Suprapubic skin (tissue), 4 donors: ENCODE data around the gene PHOX2B. TPM values are rescaled to one million over a fixed set of nuclear protein-coding genes. Genes with fewer than 3 reads are reported as not detected.

Experiments
- DNase-seq, 2 donors: peaks; one replicate each; pipeline ENCODE4 v3.0.0-alpha.2; 2019; ENCODE audit warnings: low spot score in 2 of 2
- H3K27ac ChIP-seq: fragments of 200-600 bp; sonication (generic); one replicate; pipeline ENCODE4 v1.5.1; 2019
- H3K27me3 ChIP-seq: fragments of 200-600 bp; sonication (generic); one replicate; pipeline ENCODE4 v1.5.1; 2019
- H3K36me3 ChIP-seq: fragments of 200-600 bp; sonication (generic); one replicate; pipeline ENCODE4 v1.5.1; 2019
- H3K4me1 ChIP-seq: fragments of 200-600 bp; sonication (generic); one replicate; pipeline ENCODE4 v1.5.1; 2019
- H3K4me3 ChIP-seq: fragments of 200-600 bp; sonication (generic); one replicate; pipeline ENCODE4 v1.5.1; 2019; ENCODE audit warnings: mild to moderate bottlenecking
- H3K9me3 ChIP-seq: fragments of 200-600 bp; sonication (generic); one replicate; pipeline ENCODE4 v1.5.1; 2019
- CTCF ChIP-seq, 2 donors: fragments of 200-600 bp in 1 of 2; fragments of 450-650 bp in 1 of 2; sonication (generic) in 1 of 2; IDR thresholded peaks; one replicate each; pipeline ENCODE4 v1.5.1; 2016 to 2019; ENCODE audit warnings: antibody characterized with exemption in 2 of 2, mild to moderate bottlenecking in 1 of 2, moderate library complexity in 1 of 2
- EP300 ChIP-seq: sonication (generic); formaldehyde crosslinking; IDR thresholded peaks from one replicate; pipeline ENCODE4 v1.6.1; 2017; ENCODE audit warnings: antibody characterized with exemption
- POLR2A ChIP-seq, 2 donors: fragments of 450-650 bp; IDR thresholded peaks; one replicate each; pipeline ENCODE4 v1.6.1; 2017; ENCODE audit warnings: antibody characterized with exemption in 2 of 2, mild to moderate bottlenecking in 2 of 2, moderate library complexity in 2 of 2
- POLR2AphosphoS5 ChIP-seq, 3 donors: sonication (generic); formaldehyde crosslinking; IDR thresholded peaks; one replicate each; pipeline ENCODE4 v1.6.1; 2017; ENCODE audit warnings: antibody characterized with exemption in 3 of 3
- WGBS: methylation state at CpG from one replicate; pipeline ENCODE4 v1.1.5; 2018; 5-methylcytosine and 5-hydroxymethylcytosine counted together
- total RNA-seq, 4 donors: library from RNA; depleted of rRNA; stranded (reverse); fragments of >200 nt; gene quantifications; one replicate each; pipeline ENCODE4 v1.1.0, GENCODE V29; 2016

Gene PHOX2B
- total RNA-seq, 4 donors from 2014 or later = not detected

- no peaks in the 10 kb centered on the region for H3K36me3 ChIP-seq
- no peaks in the 10 kb centered on the region for H3K4me1 ChIP-seq
- no peak overlapping the region for H3K27ac ChIP-seq
- TF ChIP-seq EP300 (no peak), POLR2AphosphoS5 (IDR thresholded peaks at IDR 0.05) (no peak), POLR2A (IDR thresholded peaks at IDR 0.05) (no peak), CTCF (IDR thresholded peaks at IDR 0.05) (no peak)
- H3K9me3 ChIP-seq = no peaks in the 10 kb centered on the region
- no peak for DNase-seq
- H3K4me3 ChIP-seq = no peak overlapping the region
- peaks cover 36% of the 10 kb centered on the region for H3K27me3 ChIP-seq
- WGBS = 65% methylated on average over 4 of the region's 4 CpGs
Observed at GRCh38 chr4:41727861-41728572, 20.5 kb downstream of the PHOX2B start.

GRCh38 chr4:41725254-41725653 is 23.3 kb downstream of the PHOX2B start:
- DNase-seq = no peak
- Histone ChIP-seq H3K9me3 (no peaks in the 10 kb centered on the region), H3K4me1 (no peaks in the 10 kb centered on the region), H3K4me3 (no peak overlapping the region), H3K27me3 (peaks cover 29% of the 10 kb centered on the region), H3K27ac (no peak overlapping the region), H3K36me3 (no peaks in the 10 kb centered on the region)
- no peak for TF ChIP-seq CTCF (IDR thresholded peaks at IDR 0.05)
- no peak for TF ChIP-seq POLR2A (IDR thresholded peaks at IDR 0.05)
- no peak for TF ChIP-seq POLR2AphosphoS5 (IDR thresholded peaks at IDR 0.05)
- TF ChIP-seq EP300 = no peak
- 3% methylated on average over 1 of the region's 1 CpG for WGBS

GRCh38 chr4:41723286-41723685 is 25.2 kb downstream of the PHOX2B start:
- no peaks in the 10 kb centered on the region for H3K9me3 ChIP-seq
- H3K27me3 ChIP-seq = peaks cover 18% of the 10 kb centered on the region
- no peak overlapping the region for H3K4me3 ChIP-seq
- 80% methylated on average over 3 of the region's 3 CpGs for WGBS
- TF ChIP-seq POLR2A (IDR thresholded peaks at IDR 0.05) = no peak
- no peak for TF ChIP-seq POLR2AphosphoS5 (IDR thresholded peaks at IDR 0.05)
- TF ChIP-seq CTCF (IDR thresholded peaks at IDR 0.05) = no peak
- TF ChIP-seq EP300 = no peak
- H3K27ac ChIP-seq = no peak overlapping the region
- no peak for DNase-seq
- no peaks in the 10 kb centered on the region for H3K36me3 ChIP-seq
- no peaks in the 10 kb centered on the region for H3K4me1 ChIP-seq

GRCh38 chr4:41722181-41722580 is 26.3 kb downstream of the PHOX2B start:
- H3K27ac ChIP-seq = no peak overlapping the region
- H3K4me1 ChIP-seq = no peaks in the 10 kb centered on the region
- TF ChIP-seq POLR2AphosphoS5 (IDR thresholded peaks at IDR 0.05) (no peak), POLR2A (IDR thresholded peaks at IDR 0.05) (no peak), EP300 (no peak), CTCF (IDR thresholded peaks at IDR 0.05) (no peak)
- peaks cover 19% of the 10 kb centered on the region for H3K27me3 ChIP-seq
- DNase-seq = no peak
- no peaks in the 10 kb centered on the region for H3K9me3 ChIP-seq
- 89% methylated on average over 1 of the region's 1 CpG for WGBS
- no peaks in the 10 kb centered on the region for H3K36me3 ChIP-seq
- no peak overlapping the region for H3K4me3 ChIP-seq

GRCh38 chr4:41719417-41719816 is 29.1 kb downstream of the PHOX2B start:
- Histone ChIP-seq H3K9me3 (no peaks in the 10 kb centered on the region), H3K36me3 (no peaks in the 10 kb centered on the region), H3K27ac (no peak overlapping the region), H3K4me3 (no peak overlapping the region), H3K4me1 (no peaks in the 10 kb centered on the region), H3K27me3 (peaks cover 10% of the 10 kb centered on the region)
- no peak for DNase-seq
- no peak for TF ChIP-seq POLR2A (IDR thresholded peaks at IDR 0.05)
- TF ChIP-seq EP300 = no peak
- TF ChIP-seq POLR2AphosphoS5 (IDR thresholded peaks at IDR 0.05) = no peak
- TF ChIP-seq CTCF (IDR thresholded peaks at IDR 0.05) = no peak
- 94% methylated on average over 2 of the region's 2 CpGs for WGBS
